H1 (cell line): ENCODE data around the gene TMEM209. TPM values are rescaled to one million over a fixed set of nuclear protein-coding genes. Genes with fewer than 3 reads are reported as not detected.

Experiments used
- RAD21 ChIP-seq, 2 experiments: IDR thresholded peaks in 1 of 2; conservative IDR thresholded peaks in 1 of 2; 2 replicates each; pipeline ENCODE4 v1.6.1; 2011; ENCODE audit warnings: low read depth in 2 of 2, low read length in 2 of 2, improper control_type of control experiment in 1 of 2, inconsistent platforms in 1 of 2, mild to moderate bottlenecking in 1 of 2, moderate library complexity in 1 of 2
- RXRA ChIP-seq: IDR thresholded peaks from 2 replicates; pipeline ENCODE4 v1.6.1; 2011; ENCODE audit warnings: low read depth, mild to moderate bottlenecking, low read length, moderate library complexity; ENCODE audit not compliant: insufficient read depth
- polyA plus RNA-seq, 7 experiments: library from polyadenylated mRNA; depleted of rRNA in 3 of 7; stranded (reverse) in 5 of 7; unstranded in 2 of 7; fragments of >200 nt in 5 of 7; fragments of 200-250 nt in 2 of 7; gene quantifications; 1 replicate in 5 of 7; 2 replicates in 1 of 7; 4 replicates in 1 of 7; pipeline versions ENCODE4 v1.2.1 to v1.2.3, GENCODE V29; 2011 to 2013; ENCODE audit warnings: missing spikeins in 2 of 7, mixed read lengths in 2 of 7
- total RNA-seq: library from RNA; stranded (reverse); fragmentation: NEBNext Ultra II Directional; extraction: Animal tissue kit (Norgen Biotek cat#: 25700); gene quantifications from 2 replicates; pipeline ENCODE4 v1.2.1, GENCODE V29; 2021
- TF ChIP-seq, protein P1 (sequence below): IDR thresholded peaks from 2 replicates; pipeline ENCODE4 v1.6.1; 2012; ENCODE audit warnings: low read length, inconsistent platforms
- TF ChIP-seq, protein P2 (sequence below): IDR thresholded peaks from 2 replicates; pipeline ENCODE4 v1.6.1; 2012; ENCODE audit warnings: inconsistent platforms

The TMEM209 gene
- total and polyA plus RNA-seq, 2 of the 8 experiments (the other 6 are each of a cell fraction or from before 2014, with no cell fraction given), result 28.5 to 30.5 TPM

DNA sequence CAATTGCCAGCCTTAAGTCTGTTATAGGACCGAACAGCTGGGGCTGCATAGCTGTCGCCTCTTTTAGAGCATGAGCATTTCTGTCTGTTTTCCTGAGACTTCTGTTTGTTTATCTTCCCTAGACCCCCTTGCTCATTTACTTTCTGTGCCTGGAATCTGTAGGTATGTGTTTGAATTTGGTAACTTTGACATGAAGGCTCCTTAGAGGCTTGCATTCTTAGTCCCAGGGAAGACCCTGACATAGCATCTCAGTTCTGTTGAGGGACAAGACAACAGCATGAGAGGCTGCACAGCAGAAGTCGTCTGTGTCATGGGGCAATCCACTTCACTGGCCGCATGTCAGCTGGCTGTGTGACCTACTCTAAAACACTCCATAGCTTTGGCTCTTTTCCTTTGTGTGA is 76.2 kb downstream of the TMEM209 start (continued):
- no peak for TF ChIP-seq RAD21 (IDR thresholded peaks at IDR 0.05 in 1 of 2, conservative IDR thresholded peaks at IDR 0.05 in 1 of 2; ENCODE audit: low read depth in 2 of 2, low read length in 2 of 2)
- no peak for TF ChIP-seq RXRA
- TF ChIP-seq, protein P1, sequence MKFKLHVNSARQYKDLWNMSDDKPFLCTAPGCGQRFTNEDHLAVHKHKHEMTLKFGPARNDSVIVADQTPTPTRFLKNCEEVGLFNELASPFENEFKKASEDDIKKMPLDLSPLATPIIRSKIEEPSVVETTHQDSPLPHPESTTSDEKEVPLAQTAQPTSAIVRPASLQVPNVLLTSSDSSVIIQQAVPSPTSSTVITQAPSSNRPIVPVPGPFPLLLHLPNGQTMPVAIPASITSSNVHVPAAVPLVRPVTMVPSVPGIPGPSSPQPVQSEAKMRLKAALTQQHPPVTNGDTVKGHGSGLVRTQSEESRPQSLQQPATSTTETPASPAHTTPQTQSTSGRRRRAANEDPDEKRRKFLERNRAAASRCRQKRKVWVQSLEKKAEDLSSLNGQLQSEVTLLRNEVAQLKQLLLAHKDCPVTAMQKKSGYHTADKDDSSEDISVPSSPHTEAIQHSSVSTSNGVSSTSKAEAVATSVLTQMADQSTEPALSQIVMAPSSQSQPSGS, result no peak
- TF ChIP-seq, protein P2, sequence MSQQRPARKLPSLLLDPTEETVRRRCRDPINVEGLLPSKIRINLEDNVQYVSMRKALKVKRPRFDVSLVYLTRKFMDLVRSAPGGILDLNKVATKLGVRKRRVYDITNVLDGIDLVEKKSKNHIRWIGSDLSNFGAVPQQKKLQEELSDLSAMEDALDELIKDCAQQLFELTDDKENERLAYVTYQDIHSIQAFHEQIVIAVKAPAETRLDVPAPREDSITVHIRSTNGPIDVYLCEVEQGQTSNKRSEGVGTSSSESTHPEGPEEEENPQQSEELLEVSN, result no peak
